CD4-positive, alpha-beta T cell treated with Interleukin-15 for 4 hours (primary cell): ENCODE results near the gene RPL37.
"Not testable (repeated sequence)": the region's sequence is repeated elsewhere in the genome, so short reads cannot be mapped to it uniquely, and the experiment has no call there.

ENCODE experiments used
- DNase-seq: peaks from one replicate; pipeline ENCODE4 v3.0.0-alpha.2; 2020; ENCODE audit warnings: low spot score

The RPL37 gene

DNA sequence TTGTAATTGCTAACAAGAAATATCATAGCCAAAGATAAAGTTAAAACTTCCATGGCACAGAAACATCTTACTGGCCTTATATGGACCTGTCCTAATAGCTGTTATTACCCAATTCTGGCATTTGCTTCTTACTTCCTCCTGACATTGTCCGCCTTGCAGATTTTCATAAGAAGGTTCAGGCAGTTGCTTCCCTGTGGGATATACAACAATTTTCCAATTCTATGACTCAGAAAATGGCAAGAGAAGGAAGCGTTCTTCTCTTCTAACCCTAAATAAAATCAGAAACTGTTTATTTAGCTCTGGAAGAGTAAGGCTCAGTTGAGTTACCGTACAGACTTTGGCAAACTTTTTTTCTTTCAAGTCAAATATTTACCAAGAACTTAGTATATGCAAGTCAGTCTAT lies 38.5 kb downstream of the RPL37 start:
- DNase-seq, result no peak

- DNase-seq, result not testable (repeated sequence)
Observed at GRCh38 chr5:40794877-40795276, 40.1 kb downstream of the RPL37 start.

GRCh38 chr5:40794340-40794739 lies 40.7 kb downstream of the RPL37 start:
- DNase-seq, result not testable (repeated sequence)

DNA sequence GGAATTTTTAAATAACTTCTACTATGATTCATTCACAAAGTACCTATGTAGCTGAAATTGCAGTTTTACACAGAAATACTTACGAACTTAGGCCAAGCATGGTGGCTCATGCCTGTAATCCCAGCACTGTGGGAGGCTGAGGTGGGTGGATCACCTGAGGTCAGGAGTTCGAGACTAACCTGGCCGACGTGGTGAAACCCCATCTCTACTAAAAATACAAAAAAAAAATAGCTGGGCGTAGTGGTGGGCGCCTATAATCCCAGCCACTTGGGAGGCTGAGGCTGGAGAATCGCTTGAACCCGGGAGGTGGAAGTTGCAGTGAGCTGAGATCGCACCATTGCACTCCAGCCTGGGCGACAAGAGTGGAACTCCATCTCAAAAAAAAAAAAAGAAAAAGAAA lies 42.3 kb downstream of the RPL37 start:
- DNase-seq, result not testable (repeated sequence)

DNA sequence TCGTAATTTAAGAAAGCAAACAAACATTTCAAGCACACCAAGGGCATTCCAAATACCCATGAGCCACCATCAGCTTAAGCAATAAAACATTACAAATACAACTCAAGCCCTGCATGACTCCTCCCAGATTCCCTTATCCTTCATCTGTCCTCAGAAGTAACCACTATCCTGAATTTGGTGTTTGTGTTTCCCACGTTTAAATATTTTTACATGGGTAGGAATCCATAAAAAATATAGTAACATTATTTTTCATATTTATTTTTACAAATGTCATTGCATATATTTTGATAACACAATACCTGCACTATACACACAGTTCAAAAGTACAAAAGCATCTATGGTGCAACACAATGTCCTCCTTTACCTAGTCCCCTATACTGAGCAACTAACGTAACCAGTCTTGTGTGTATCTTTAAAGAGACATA lies 43.3 kb downstream of the RPL37 start:
- no peak for DNase-seq

DNA sequence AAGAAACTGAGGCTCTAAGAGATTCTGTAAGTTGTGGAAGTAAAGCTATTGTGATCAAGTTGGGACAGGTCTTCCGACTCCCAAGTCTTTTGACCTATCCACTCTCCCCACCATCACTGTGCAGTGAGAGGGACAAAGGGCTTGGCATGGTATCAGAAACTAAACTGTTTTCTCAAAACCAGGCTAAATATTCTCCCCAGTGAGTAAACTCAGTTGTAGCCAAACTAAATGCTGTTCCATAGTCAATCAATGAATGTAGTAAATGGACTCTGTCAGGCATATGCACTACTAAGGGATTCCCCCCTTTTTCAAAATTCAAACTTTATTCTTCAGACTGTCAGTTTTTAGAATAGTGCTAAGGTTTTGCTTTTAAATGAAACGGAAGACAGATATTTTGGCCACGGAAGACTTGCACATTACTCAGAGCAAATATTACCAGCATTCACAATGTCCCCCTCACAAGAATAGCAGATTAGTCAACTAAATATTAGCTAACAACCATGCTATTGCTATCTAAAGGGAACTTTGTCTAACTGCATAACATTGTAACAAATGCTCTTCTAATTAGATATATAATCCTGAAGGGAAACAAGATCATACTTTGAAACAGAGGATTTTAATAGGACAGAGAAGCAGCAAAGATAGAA lies 44.0 kb downstream of the RPL37 start:
- no peak for DNase-seq

DNA sequence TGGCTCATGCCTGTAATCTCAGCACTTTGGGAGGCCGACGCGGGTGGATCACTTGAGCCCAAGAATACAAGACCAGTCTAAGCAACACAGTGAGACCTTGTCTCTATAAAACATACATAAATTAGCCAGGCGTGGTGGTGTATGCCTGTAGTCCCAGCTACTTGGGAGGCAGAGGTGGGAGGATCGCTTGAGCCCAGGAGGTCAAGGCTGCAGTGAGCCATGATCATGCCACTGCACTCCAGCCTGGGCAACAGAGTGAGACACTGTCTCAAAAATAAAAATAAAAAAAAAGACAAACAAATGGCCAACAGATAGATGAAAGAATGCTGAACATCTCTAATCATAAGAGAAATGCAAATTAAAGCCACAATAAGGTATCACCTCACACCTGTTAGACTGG lies 46.1 kb downstream of the RPL37 start:
- not testable (repeated sequence) for DNase-seq

GRCh38 chr5:40787986-40788385 lies 47.0 kb downstream of the RPL37 start:
- DNase-seq, result no peak

DNA sequence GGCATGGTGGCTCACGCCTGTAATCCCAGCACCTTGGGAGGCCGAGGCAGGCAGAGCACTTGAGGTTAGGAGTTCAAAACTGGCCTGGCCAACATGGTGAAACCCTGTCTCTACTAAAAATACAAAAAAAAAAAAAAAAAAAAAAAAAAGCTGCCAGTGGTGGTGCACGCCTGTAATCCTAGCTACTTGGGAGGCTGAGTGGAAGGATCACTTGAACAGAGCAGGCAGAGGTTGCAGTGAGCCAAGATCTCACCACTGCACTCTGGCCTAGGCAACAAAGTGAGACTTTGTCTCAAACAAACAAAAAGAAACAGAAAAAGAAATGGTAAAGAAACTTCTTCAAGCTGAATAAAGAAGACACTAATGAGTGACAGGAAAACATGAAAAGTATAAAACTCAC lies 48.4 kb downstream of the RPL37 start:
- DNase-seq, result not testable (repeated sequence)

DNA sequence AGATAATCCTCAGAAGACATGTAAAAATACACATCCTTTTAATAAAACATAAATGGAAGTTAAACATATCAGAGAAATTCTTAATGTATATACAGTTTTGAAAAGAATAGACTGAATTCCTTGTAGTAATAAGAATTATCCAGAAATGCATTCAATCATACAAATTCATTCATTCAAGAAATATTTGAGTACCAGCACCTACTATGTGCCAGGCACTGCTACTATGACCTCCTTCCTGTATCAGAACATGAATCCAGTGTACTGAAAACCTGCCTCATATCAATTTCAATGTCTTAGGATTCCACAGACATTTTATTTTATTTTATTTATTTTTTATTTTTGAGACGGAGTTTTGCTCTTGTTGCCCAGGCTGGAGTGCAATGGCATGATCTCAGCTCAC lies 50.1 kb downstream of the RPL37 start:
- DNase-seq, result no peak

DNA sequence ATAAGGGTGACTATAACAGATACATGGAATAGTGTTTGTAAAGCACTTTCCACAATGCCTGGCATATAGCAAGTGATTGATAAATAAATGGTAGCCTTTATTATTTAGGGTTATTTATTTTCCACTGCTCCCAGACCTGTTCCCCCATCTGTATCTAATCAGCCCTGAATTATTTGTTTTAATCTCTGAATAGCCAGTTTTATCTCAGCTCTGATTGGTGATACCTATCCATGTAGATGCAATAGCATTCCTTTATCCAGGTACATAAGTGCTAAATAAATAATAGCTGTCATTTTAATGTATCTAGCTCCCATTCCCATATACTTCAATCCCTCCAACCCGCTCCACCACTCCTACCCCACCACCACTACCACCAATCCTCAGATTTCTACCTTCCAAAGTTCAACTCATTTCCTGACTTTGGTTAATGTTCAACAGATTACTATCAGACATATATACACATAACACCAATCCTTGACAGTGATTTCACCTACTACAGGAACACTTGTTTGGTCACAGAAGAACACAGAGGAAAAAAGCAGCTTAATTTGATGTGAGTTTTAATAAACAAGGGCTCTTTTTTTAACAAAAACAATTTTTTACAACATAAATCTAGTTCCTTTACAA lies 50.9 kb downstream of the RPL37 start:
- DNase-seq, result no peak

GRCh38 chr5:40781843-40782409 lies 53.1 kb downstream of the RPL37 start:
- DNase-seq, result no peak

- DNase-seq, result no peak
Observed at GRCh38 chr5:40780858-40781257, 54.2 kb downstream of the RPL37 start.

DNA sequence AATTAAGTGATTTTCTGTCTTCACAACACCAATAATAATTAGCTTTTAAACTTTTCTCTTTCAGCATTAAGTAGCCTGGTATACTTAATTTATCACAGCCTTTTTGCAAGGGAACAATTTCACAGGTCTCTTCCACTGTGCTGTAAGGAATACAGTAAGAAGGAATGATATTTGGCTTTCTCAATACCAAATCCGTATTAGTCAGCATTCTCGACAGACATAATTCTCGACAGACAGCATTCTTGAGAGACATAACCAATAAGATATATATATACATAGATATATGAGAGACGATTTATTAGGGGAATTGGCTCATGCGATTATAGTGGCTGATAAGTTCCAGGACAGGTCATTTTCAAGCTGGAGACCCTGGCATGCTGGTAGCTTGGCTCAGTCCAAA lies 54.8 kb downstream of the RPL37 start:
- DNase-seq, result no peak

DNA sequence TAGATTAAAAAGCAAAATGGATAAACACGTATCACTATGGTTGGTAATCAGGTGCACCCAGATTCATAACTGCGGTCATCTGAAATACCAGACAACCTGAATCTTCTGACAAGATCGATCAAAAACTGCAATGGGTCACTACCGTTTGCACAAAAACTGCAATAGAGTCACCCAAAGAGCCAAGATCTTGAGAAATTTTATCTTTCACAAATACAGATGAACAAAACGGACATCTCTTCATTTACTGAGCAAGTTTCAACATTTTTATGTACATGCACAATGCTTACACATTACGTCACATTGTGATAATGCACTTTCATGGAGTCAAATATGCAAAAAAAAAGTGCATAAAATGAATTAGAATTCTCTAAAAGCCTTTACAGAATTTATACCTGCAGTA lies 55.5 kb downstream of the RPL37 start:
- DNase-seq, result no peak

GRCh38 chr5:40778133-40778532 lies 56.9 kb downstream of the RPL37 start:
- DNase-seq, result no peak

- DNase-seq, result no peak
Observed at GRCh38 chr5:40776658-40776977, 58.4 kb downstream of the RPL37 start.

DNA sequence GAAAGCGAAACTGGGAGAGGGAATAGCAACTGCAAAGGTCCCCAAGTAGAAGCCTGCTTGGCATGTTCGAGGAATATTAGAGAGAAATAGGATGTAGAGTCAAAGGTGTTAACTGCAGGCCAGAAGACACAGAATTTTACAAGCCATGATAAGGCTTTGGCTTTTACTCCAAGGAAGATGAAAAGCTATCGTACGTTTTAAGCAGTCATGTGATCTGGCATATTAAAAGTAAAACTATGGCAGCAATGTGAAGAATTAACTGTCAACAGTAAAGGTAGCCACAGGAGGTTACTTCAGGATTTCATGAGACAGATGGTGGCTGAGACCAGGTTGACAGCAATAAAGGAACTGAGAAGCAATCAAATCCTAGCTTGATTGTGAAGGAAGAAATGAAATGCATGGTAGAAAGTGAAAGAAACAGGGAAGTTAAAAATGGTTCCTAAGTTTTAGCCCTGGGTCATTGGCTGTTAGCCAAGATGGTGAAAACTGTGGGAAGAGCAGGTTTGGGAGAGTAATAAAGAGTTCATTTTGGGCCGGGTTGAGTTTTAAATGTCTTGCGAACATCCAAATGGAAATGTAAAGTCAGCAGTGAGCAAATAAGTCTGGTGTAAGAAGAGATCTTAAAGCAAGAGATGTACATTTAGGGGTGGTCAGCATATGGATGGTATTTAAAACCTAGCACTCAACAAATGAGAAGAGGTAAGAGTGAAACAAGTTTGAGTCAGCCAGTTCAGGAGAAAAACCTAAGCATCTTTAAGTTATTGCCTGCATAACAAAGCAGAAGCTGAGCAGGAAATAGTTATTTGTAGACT lies 59.0 kb downstream of the RPL37 start:
- no peak for DNase-seq
